Measurements from ENCODE around the gene TMEM132C. TPM values are rescaled to one million over a fixed set of nuclear protein-coding genes. Genes with fewer than 3 reads are reported as not detected.

TMEM132C gene
- total and polyA plus RNA-seq, 2 experiments from 2014 or later: not detected

- H3K4me3 Mint-ChIP-seq: no peak overlapping the region
These were observed 127.2 kb downstream of the TMEM132C start for GRCh38 chr12:128394137-128394536.

More at GRCh38 chr12:128394137-128394536, 127.2 kb downstream of the TMEM132C start:
- no peaks in the 10 kb centered on the region for H3K9me2 ChIP-seq (ENCODE audit: insufficient read depth)
- no peaks in the 10 kb centered on the region for H3K4me1 Mint-ChIP-seq
- no peaks in the 10 kb centered on the region for H3K27me3 Mint-ChIP-seq (ENCODE audit: insufficient read depth, low read depth, poor library complexity)
- peaks cover 98% of the 10 kb centered on the region for H3K9me3 Mint-ChIP-seq
- TF ChIP-seq ZNF462 (CRISPR knock-in tag; IDR thresholded peaks at IDR 0.05) (no peak), CTCF (conservative IDR thresholded peaks at IDR 0.05; ENCODE audit: low read depth in 2 of 2) (no peak), CREB1 (CRISPR knock-in tag; IDR thresholded peaks at IDR 0.05; ENCODE audit: low read depth) (no peak), EZH2phosphoT487 (IDR thresholded peaks at IDR 0.05; ENCODE audit: unreplicated experiment) (no peak), JUNB (IDR thresholded peaks at IDR 0.05; ENCODE audit: unreplicated experiment) (no peak), ETS1 (IDR thresholded peaks at IDR 0.05) (no peak), STAT1 (IDR thresholded peaks at IDR 0.05; ENCODE audit: unreplicated experiment) (no peak), POLR2AphosphoS5 (IDR thresholded peaks at IDR 0.05; ENCODE audit: low read depth) (no peak), ZNF114 (CRISPR knock-in tag; IDR thresholded peaks at IDR 0.05) (no peak), REST (IDR thresholded peaks at IDR 0.05; ENCODE audit: unreplicated experiment) (no peak), NANOG (IDR thresholded peaks at IDR 0.05; ENCODE audit: borderline replicate concordance) (no peak), EZH2 (IDR thresholded peaks at IDR 0.05; ENCODE audit: low read depth, unreplicated experiment) (no peak), ZNF331 (CRISPR knock-in tag; IDR thresholded peaks at IDR 0.05; ENCODE audit: low read depth) (no peak)
- no peaks in the 10 kb centered on the region for H3F3A ChIP-seq (replicated peaks; ENCODE audit: low read depth)
- no peaks in the 10 kb centered on the region for H4K20me1 ChIP-seq (replicated peaks; ENCODE audit: insufficient read depth)
- no peak overlapping the region for H3K4me3 ChIP-seq
- no peaks in the 10 kb centered on the region for H3K27me3 ChIP-seq (ENCODE audit: insufficient read depth)
- H3K79me2 ChIP-seq (replicated peaks; ENCODE audit: insufficient read depth): no peaks in the 10 kb centered on the region
- H3K4me1 ChIP-seq (ENCODE audit: insufficient read depth): no peaks in the 10 kb centered on the region
- H3K27ac ChIP-seq (ENCODE audit: low read depth): no peak overlapping the region
- peaks cover 44% of the 10 kb centered on the region for H3K36me3 Mint-ChIP-seq (ENCODE audit: low read depth)
- H3K4me2 ChIP-seq: no peak overlapping the region
- no peak overlapping the region for H3K27ac Mint-ChIP-seq
- DNase-seq (ENCODE audit: low spot score) (no peak), ATAC-seq (no peak)
- H2AFZ ChIP-seq: no peak overlapping the region
- H3K36me3 ChIP-seq (ENCODE audit: insufficient read depth): no peaks in the 10 kb centered on the region

Measured in GM23338 (cell line).